Chondrocyte (in vitro differentiated cells): Measurements from ENCODE around the gene GNA12. TPM values are rescaled to one million over a fixed set of nuclear protein-coding genes. Genes with fewer than 3 reads are reported as not detected.

ENCODE experiments used
- DNase-seq: peaks from one replicate; pipeline ENCODE4 v3.0.0; 2021; ENCODE audit warnings: mixed read lengths, low spot score
- H3K27ac Mint-ChIP-seq: one replicate; pipeline ENCODE4 v1.8.0; 2021; ENCODE audit warnings: mild to moderate bottlenecking, moderate library complexity, mixed read lengths; ENCODE audit not compliant: unreplicated experiment
- H3K27me3 Mint-ChIP-seq: 2 replicates; pipeline ENCODE4 v1.8.0; 2021; ENCODE audit warnings: low read depth, mixed read lengths
- H3K36me3 Mint-ChIP-seq: 2 replicates; pipeline ENCODE4 v1.8.0; 2021; ENCODE audit warnings: low read depth, mixed read lengths
- H3K4me1 Mint-ChIP-seq: 2 replicates; pipeline ENCODE4 v1.8.0; 2021; ENCODE audit warnings: low read depth, mild to moderate bottlenecking, mixed read lengths
- H3K4me3 Mint-ChIP-seq: one replicate; pipeline ENCODE4 v1.8.0; 2021; ENCODE audit warnings: mild to moderate bottlenecking, moderate library complexity, mixed read lengths; ENCODE audit not compliant: unreplicated experiment
- H3K9me3 Mint-ChIP-seq: 2 replicates; pipeline ENCODE4 v1.8.0; 2021; ENCODE audit warnings: low read depth, mixed read lengths
- CTCF ChIP-seq: fragments of 200-600 bp; sonication (generic); IDR thresholded peaks from 2 replicates; pipeline ENCODE4 v1.5.0; 2021; ENCODE audit warnings: antibody characterized with exemption, mild to moderate bottlenecking, moderate library complexity
- total RNA-seq: library from RNA; stranded (reverse); gene quantifications from 3 replicates; pipeline ENCODE4 v1.2.1, GENCODE V29; 2021

Gene GNA12
- total RNA-seq, 1 donor from 2014 or later: 111 TPM

- Mint-ChIP-seq H3K27me3 (no peaks in the 10 kb centered on the region), H3K27ac (no peak overlapping the region), H3K4me3 (no peak overlapping the region), H3K36me3 (no peaks in the 10 kb centered on the region), H3K4me1 (peaks cover 10% of the 10 kb centered on the region), H3K9me3 (no peaks in the 10 kb centered on the region)
- TF ChIP-seq CTCF: no peak
- no peak for DNase-seq
These were observed 35.9 kb upstream of the GNA12 start for GRCh38 chr7:2880051-2880450.

GRCh38 chr7:2879354-2879753 is 35.2 kb upstream of the GNA12 start:
- Mint-ChIP-seq H3K27ac (no peak overlapping the region), H3K27me3 (no peaks in the 10 kb centered on the region), H3K36me3 (no peaks in the 10 kb centered on the region), H3K9me3 (no peaks in the 10 kb centered on the region), H3K4me3 (no peak overlapping the region), H3K4me1 (peaks cover 12% of the 10 kb centered on the region)
- no peak for DNase-seq
- TF ChIP-seq CTCF: no peak

GRCh38 chr7:2878306-2878705 is 34.2 kb upstream of the GNA12 start:
- no peaks in the 10 kb centered on the region for H3K9me3 Mint-ChIP-seq
- H3K27me3 Mint-ChIP-seq: no peaks in the 10 kb centered on the region
- H3K27ac Mint-ChIP-seq: no peak overlapping the region
- DNase-seq: no peak
- peak; percentile 14 for TF ChIP-seq CTCF
- no peak overlapping the region for H3K4me3 Mint-ChIP-seq
- no peaks in the 10 kb centered on the region for H3K36me3 Mint-ChIP-seq
- H3K4me1 Mint-ChIP-seq: peaks cover 20% of the 10 kb centered on the region

GRCh38 chr7:2876031-2876731 is 32.1 kb upstream of the GNA12 start:
- DNase-seq: no peak

More at GRCh38 chr7:2876031-2876731, 32.1 kb upstream of the GNA12 start:
- no peaks in the 10 kb centered on the region for H3K9me3 Mint-ChIP-seq
- H3K36me3 Mint-ChIP-seq: no peaks in the 10 kb centered on the region
- H3K4me3 Mint-ChIP-seq: no peak overlapping the region
- H3K4me1 Mint-ChIP-seq: peaks cover 23% of the 10 kb centered on the region
- no peaks in the 10 kb centered on the region for H3K27me3 Mint-ChIP-seq
- TF ChIP-seq CTCF: no peak
- H3K27ac Mint-ChIP-seq: peak overlapping the region; percentile 54
